GM21423 (cell line): ENCODE data around the gene GEN1.

ENCODE experiments used
- ATAC-seq: cut with Tn5 transposase; IDR thresholded peaks from one replicate; pipeline ENCODE4 v1.9.1; 2021; ENCODE audit warnings: mild to moderate bottlenecking, moderate library complexity; ENCODE audit not compliant: unreplicated experiment

GEN1 gene

GRCh38 chr2:17752892-17753802 lies 791 bp upstream of the GEN1 start:
- peak; percentile 32 for ATAC-seq

- no peak for ATAC-seq
Measured at GRCh38 chr2:17754773-17755425, 961 bp downstream of the GEN1 start.

GRCh38 chr2:17756668-17757067 lies 2.7 kb downstream of the GEN1 start:
- ATAC-seq: no peak

GRCh38 chr2:17757321-17757720 lies 3.4 kb downstream of the GEN1 start:
- no peak for ATAC-seq

- ATAC-seq: no peak
Measured at GRCh38 chr2:17758118-17758517, 4.2 kb downstream of the GEN1 start.

GRCh38 chr2:17759805-17760204 lies 5.9 kb downstream of the GEN1 start:
- no peak for ATAC-seq

- ATAC-seq: no peak
Measured at GRCh38 chr2:17762451-17762850, 8.5 kb downstream of the GEN1 start.

GRCh38 chr2:17763641-17764333 lies 9.8 kb downstream of the GEN1 start:
- no peak for ATAC-seq

- ATAC-seq: no peak
Measured at GRCh38 chr2:17765398-17765797, 11.5 kb downstream of the GEN1 start.

GRCh38 chr2:17768894-17769293 lies 15.0 kb downstream of the GEN1 start:
- ATAC-seq: no peak

GRCh38 chr2:17771956-17772355 lies 18.0 kb downstream of the GEN1 start:
- ATAC-seq: no peak

- ATAC-seq: no peak
Measured at GRCh38 chr2:17772532-17772931, 18.6 kb downstream of the GEN1 start.

GRCh38 chr2:17780546-17780945 lies 26.6 kb downstream of the GEN1 start:
- ATAC-seq: no peak

GRCh38 chr2:17781482-17781881 lies 27.5 kb downstream of the GEN1 start:
- no peak for ATAC-seq

- ATAC-seq: no peak
Measured at GRCh38 chr2:17786727-17787126, 32.8 kb downstream of the GEN1 start.

GRCh38 chr2:17788773-17789172 lies 34.8 kb downstream of the GEN1 start:
- ATAC-seq: no peak

GRCh38 chr2:17790536-17790935 lies 36.6 kb downstream of the GEN1 start:
- no peak for ATAC-seq

- no peak for ATAC-seq
Measured at GRCh38 chr2:17791121-17791816, 37.3 kb downstream of the GEN1 start.

- no peak for ATAC-seq
Measured at GRCh38 chr2:17791817-17792130, 37.8 kb downstream of the GEN1 start.

- peak; percentile 52 for ATAC-seq
Measured at GRCh38 chr2:17792515-17792914, 38.6 kb downstream of the GEN1 start.

GRCh38 chr2:17793296-17793695 lies 39.4 kb downstream of the GEN1 start:
- ATAC-seq: no peak
